ENCODE data around the gene PCYT2.

Gene PCYT2

GRCh38 chr17:81888105-81888987 lies 22.9 kb downstream of the PCYT2 start:
- TF ChIP-seq CTCF (IDR thresholded peaks at IDR 0.05; ENCODE audit: low read depth, low read length), result no peak
- no peak for DNase-seq (ENCODE audit: extremely low read depth, low read depth)

DNA sequence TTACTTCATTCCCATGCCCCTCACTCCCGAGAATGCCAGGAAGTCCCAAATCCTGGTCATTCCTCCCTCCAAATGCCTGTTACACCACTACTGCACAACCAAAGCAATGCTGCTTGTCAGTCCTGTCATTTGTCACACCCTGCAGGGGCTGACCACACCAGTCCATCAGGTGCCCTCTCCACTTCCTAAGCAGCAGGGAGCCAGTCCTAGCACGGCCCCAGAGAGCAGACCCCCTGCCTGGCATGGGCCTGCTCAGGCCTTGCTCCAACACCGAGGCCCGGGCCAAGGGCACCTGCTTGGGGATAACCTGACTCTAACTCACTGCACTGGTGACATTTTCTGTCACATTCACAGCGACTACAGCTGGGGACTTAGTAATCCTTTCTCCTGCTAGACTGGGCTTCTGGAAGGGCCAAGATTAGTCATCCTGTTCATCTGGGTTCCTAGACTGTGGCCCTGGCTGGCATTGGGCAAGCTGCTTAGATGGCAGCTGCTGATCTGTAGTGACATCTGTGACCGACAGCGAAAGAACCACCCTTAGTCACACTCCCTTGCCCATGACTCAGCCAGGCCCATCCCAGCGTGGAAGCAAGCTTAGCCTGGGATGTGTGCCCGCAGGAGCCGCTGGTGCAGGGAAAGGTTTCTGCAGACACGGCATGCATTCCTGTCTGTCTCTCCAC lies 25.2 kb downstream of the PCYT2 start:
- no peak for TF ChIP-seq CTCF (IDR thresholded peaks at IDR 0.05; ENCODE audit: low read depth, low read length)
- DNase-seq (ENCODE audit: extremely low read depth, low read depth), result no peak

DNA sequence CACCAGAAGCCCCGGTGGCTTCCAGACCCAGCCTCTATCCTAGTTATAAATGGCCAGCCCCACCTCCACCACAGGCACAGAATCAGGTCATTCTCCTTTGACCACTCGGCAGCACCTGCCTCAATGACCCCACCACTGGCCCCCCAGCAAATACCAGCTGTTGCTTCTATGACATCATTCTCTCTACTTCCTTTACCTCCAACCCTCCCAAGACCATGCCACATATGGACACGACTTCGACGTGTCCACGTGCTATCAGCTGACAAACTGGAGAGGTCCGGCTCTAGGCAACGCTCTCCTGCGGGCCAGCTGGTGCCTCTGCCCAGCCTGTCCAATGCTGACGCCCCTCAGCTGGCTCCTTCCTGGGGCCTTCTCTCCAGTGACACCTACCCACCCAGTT lies 25.7 kb downstream of the PCYT2 start:
- no peak for DNase-seq (ENCODE audit: extremely low read depth, low read depth)
- no peak for TF ChIP-seq CTCF (IDR thresholded peaks at IDR 0.05; ENCODE audit: low read depth, low read length)

DNA sequence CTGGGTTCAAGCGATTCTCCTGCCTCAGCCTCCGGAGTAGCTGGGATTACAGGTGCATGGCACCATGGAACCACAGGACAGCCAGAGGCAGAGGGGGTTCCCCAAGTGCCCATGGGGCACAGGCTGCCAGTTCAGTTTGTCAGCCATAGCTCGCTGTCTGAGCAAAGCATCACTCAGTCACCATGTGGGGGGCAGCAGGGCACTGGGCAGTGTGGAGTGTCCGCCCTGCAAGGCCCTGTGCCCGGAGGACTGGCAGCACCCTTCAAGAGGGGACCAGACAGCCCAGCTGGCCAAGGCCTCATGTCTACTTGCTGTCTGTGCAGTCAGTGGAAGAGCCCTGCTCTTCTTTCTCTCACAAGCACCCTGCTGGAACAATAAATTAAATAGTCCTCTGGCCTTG lies 26.2 kb downstream of the PCYT2 start:
- TF ChIP-seq CTCF (IDR thresholded peaks at IDR 0.05; ENCODE audit: low read depth, low read length), result no peak
- DNase-seq (ENCODE audit: extremely low read depth, low read depth), result no peak

DNA sequence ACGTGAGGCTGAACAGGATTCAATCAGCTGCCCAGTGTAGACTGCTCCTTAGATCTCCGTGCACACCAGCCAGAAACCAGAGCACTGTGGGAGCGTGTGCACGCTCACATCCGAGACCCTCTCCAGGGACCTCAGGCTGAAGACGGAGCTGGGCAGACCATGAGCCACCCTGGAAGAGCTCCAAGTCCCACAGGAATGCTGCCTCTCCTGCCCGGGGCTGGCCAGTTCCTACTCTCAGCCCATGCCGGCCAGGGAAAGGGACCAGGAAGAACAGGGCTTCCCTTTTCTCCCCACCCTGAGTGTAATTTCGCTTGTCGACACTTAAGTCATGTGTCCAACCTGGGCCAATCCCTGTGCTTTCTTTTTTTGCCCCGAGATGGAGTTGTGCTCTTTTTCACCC lies 26.7 kb downstream of the PCYT2 start:
- no peak for DNase-seq (ENCODE audit: extremely low read depth, low read depth)
- TF ChIP-seq CTCF (IDR thresholded peaks at IDR 0.05; ENCODE audit: low read depth, low read length), result no peak

- no peak for DNase-seq (ENCODE audit: extremely low read depth, low read depth)
- no peak for TF ChIP-seq CTCF (IDR thresholded peaks at IDR 0.05; ENCODE audit: low read depth, low read length)
Observed at GRCh38 chr17:81879121-81879520, 32.1 kb downstream of the PCYT2 start.

DNA sequence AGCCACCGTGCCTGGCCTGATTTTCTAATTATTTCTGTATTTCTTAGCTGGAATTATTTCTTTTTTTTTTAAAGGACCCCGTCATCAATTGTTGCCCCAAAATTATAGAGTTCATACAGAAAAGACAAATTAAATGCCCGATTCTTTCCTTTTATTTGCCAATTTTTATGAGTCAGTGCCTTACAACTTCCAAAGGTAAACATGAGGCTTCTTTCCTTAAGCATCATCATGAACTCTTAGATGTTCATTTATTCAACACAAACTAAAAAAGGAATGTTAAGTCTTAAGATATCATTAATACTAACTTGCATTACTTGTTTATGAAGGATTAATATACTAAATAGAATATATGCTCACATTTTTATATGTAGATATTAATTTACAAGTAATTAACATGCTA lies 32.9 kb downstream of the PCYT2 start:
- no peak for TF ChIP-seq CTCF (IDR thresholded peaks at IDR 0.05; ENCODE audit: low read depth, low read length)

More for the DNA sequence above, 32.9 kb downstream of the PCYT2 start:
- DNase-seq (ENCODE audit: extremely low read depth, low read depth), result no peak

Measured in AG09319 (cell line).